HG03066 (cell line): ENCODE data around the gene SULT1A1.
"Not testable (repeated sequence)": the region's sequence is repeated elsewhere in the genome, so short reads cannot be mapped to it uniquely, and the experiment has no call there.

Experiments used
- ATAC-seq: cut with Tn5 transposase; IDR thresholded peaks from one replicate; pipeline ENCODE4 v1.9.1; 2021; ENCODE audit warnings: low read depth; ENCODE audit not compliant: unreplicated experiment

Gene SULT1A1

DNA sequence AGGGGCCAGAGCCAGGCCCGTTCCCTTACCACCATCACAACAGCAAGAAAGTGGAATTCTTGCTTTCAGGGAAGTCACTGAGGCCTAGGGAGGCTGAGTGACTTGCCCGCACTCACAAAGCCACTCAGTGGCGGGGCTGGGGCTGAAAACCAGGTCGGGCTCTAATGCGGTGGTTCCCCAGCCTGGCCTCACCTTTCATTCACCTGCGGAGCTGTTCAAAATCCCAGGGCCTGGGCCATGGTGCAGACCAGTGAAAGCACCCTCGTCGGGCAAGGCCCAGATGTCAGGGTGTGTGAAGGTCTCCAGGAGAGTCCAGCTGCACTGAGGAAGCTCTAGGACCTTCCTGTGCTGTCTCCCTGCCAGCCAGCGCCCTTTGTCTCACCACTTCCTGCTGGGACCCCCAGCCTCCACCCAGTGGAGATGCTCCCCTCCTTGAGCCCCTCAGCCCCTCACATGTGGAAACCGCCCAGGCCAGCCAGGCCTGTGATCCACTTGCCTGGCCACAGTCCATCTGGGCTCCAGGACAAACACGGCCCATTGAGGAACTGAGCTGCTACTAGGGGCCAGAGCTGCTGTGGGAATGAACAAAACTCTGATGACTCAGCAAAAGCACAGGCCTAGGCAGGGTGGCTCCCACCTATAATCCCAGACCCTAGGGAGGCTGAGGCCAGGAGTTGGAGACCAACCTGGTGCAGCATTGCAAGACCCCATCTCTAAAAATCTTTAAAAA lies 812 bp downstream of the SULT1A1 start:
- not testable (repeated sequence) for ATAC-seq

DNA sequence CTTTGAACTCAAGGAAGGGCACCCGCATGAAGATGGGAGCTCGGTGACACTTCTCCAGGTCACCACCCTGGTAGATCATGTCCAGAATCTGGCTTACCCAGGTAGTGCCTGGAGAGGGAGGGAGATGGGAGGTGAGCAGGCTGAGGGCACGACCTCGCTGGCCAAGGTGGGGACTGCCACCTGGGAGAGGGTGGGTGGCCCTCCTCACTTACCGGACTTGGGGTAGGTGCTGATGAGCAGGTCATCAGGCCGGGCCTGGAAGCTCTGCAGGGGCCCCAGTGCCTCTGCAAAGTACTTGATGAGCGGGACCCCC lies 1.4 kb downstream of the SULT1A1 start:
- ATAC-seq = not testable (repeated sequence)

- not testable (repeated sequence) for ATAC-seq
Observed at GRCh38 chr16:28607681-28608495, 2.0 kb downstream of the SULT1A1 start.

DNA sequence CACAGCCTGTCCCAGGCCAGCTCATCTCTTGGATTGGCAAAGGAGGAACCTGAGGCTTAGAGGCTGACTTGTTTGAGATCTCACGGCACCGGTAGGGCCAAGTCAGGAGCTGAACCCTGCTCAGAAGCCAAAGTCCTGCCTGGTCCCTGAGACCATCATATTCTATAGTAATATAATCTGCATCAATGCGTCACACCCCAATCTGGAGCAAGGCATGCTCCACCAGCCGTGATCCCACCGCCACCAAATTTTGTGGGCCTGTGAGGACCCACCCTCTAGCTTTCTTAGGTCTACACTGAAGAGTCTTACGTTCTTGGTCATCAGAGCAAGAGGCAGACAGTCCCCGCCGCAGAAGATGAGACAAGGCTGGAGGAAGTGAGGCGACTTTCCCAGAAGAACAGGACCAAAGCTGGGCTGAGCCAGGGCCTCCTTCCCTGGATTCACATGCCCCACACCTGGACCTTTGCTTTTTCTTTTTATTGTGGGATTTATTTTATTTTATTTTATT lies 2.7 kb downstream of the SULT1A1 start:
- ATAC-seq = no peak

DNA sequence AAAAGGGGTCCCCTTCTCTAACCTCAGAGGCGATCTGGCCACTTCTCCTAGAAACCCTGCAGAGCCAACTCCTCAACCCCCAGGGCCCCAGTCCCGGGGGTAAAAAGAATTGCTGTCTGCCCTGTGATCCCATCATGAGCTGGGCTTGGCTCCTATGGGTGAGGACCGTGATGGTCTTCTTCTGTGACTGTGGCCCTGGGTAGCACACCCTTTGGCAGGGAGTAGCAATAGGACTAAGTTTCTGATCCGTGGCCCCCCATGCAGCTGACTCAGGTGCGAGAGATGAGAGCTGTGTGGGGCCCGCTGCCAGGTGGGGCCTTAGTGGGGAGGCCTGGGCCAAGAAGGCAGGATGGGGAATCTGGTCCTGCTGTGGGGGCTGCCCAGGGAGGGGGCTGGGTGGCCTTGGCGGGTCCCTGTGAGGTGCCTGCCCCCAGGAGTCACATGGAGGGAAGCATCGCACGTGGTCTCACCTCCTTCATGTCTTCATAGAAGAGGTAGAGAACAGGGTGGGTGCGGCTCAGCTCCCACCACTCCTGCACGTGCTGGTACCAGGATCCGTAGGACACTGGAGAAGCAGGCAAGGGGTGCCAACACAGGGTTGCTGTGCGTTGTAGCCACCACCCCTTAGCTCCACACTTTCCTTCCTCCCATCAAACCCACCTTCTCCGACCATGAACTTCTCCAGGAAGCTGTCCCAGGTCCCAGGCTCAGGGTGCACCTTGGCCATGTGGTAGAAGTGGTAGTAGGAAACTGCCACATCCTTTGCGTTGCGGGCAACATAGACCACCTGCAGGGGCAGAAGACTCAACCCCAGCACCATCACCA lies 3.3 kb downstream of the SULT1A1 start:
- no peak for ATAC-seq

GRCh38 chr16:28604186-28604565 lies 5.7 kb downstream of the SULT1A1 start:
- no peak for ATAC-seq

DNA sequence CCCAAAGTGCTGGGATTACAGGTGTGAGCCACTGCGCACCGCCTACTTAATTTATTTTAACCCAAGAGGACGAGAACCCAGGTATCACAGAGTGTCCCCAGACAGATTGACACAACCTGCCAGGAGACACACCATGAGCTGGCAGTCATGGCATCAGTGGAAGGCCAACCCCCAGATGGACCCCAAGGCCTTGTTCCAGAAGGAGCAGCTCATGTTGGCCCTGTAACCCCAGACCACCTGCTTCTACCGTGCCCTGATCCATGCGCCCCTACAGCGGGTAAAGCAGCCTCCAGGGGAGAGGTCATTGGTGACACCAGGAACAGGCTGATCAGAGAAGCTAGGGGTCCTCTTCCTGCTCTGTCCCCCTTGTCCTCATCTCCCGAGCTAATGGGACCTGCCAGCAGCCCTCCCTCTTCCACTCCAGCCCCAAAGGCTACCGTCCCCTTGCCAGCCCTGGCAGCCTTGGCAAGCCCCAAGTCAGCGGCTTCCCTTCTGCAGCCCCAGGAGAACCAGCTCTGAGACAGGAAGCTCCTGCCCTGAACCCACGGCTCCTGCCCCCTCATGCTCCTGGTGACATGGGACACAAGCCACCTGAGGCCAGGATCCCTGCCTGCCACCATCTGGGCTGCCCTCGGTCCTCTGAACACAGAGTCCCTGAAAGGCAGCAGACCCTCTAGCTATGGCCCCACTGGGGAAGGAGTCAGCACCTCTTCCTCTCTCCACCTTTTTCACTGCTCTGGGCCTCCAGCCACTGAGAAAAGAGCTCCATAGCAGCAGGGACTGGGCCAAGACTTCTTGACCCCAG lies 6.3 kb downstream of the SULT1A1 start:
- ATAC-seq = no peak

GRCh38 chr16:28602529-28602928 lies 7.3 kb downstream of the SULT1A1 start:
- no peak for ATAC-seq

DNA sequence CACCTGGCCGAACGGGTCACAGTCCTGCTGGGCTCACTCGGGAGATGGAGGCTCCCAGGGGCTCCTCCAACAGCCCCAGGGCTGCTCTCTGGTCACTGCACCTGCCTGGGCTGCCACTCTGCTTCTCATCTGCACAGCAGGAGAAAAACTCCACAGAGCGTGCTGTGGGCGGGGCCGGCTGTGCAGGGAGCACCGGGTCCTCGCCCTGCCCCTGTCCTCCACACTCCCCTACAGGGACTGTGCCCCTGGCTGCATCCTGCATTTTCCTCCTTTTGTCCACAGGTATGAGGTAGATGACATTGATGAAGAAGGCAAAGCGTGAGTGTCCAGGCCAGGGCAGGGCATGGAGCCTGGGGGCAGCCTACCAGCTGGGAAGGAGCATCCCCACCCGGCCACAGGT lies 7.8 kb downstream of the SULT1A1 start:
- not testable (repeated sequence) for ATAC-seq

GRCh38 chr16:28601589-28601988 lies 8.3 kb downstream of the SULT1A1 start:
- ATAC-seq = not testable (repeated sequence)

- not testable (repeated sequence) for ATAC-seq
Observed at GRCh38 chr16:28600965-28601364, 8.9 kb downstream of the SULT1A1 start.

DNA sequence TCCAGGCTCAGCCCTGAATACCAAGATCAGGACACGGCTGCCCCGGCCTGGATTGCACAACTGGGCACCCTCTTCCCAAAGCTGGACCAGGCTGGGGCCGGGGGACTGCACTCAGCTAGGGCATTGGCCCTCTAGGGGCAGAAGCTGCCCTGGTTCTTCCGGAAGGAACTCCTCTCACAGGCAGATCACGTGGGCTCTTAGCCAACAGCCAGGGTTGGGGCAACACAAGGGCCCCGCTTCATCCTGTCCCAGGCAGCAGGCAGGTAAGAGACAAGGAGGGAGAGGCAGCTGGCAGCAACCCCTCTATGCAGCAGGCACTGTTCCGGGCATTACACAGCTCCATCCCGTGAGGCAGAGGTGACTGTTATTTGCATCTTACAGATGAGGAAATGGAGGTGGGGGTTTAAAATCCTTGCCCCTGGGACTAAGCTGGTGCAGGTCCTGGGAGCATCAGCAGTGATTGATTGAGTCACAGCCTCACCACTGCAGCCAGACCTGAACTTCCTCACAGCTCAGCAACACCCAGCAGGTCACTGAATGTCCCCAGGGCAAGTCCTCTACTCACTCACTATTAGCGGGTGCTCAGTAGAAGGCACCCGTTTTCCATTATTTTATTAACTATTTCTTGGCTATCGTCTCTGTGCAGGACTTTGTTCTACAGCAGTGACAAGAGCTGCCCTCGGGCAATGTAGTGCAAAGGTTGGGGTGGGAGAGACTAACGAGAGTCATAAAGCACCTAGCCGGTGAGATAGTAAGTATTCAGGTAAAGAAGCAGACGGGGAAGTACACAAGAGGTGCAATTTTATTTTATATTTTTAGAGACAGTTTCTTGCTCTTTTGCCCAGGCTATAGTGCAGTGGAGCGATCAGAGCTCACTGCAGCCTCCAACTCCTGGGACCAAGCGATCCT lies 10.2 kb downstream of the SULT1A1 start:
- not testable (repeated sequence) for ATAC-seq

DNA sequence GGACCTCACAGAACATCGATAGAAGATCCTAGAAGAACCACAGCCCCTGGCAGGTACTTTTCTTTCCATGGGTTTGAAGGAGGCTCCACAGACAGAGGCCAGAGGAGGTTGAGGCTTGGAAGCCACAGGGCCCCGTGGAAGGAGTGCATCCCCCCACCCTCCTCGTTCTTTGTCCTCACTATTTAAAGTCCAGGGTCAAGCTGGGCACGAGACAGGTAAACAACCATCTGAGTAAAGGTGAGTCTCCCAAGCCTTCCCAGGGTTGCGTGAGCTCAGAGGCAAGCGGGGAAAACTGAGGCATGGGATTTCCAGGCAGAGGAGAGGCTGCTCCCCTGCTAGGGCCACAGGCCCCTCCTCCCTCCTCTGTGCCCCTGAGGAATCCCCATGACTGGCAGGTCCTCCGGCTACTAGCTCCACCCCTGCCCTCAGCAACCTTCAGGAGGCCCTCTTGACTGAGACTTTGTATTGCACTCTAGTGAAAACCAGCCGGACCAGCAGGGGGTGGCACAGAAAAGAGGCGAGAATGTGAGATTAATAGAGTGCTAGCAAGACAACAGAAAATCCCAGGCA lies 12.1 kb downstream of the SULT1A1 start:
- no peak for ATAC-seq

DNA sequence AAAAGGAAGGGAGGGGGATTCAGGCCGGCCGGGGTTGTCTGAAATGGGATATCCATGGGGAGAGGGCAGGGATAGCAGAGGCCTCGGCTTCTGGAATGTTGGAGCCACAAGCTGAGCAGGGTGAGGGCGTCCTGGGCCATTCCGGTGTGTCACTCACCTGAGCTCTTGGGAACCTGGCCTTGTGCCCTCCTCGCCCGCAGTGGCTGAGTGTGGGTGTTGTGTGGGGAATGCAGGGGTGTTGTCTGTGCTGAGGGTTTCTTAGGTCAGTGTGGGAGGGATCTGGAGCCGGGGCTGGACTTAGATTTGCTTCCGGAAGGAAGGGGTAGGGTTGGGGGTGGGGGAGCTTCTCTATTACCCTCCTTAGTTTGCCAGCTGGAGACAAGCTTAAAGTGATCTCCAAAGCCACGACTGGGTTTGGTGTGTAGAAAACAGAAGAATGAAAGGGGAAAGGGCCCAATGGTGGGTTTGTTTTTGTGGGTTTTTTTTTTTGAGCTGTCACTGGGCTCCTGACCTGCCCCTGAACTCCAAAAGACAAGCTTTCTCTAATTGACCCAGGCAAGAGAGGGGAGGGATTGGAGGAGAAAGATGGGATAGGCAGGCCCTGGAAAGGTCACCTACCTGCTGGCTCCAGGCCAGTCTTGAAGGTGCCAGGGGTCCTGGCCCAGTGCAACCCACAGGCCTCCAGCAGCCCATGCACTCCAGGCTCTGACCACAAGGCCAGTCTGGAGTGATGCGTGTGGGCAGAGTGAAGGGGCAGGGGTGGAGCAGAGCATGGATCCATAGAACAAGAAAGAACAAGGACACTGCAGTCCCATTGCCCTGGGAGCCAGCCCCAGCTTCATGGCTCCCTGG lies 12.8 kb downstream of the SULT1A1 start, which contains the start of gene SULT1A2:
SULT1A2 (minus strand) TSS at position 211 of the 852 bp plus-strand sequence. CDS start 1,120 bp downstream, outside the sequence.
- ATAC-seq = no peak

GRCh38 chr16:28596115-28596630 lies 13.7 kb downstream of the SULT1A1 start:
- no peak for ATAC-seq

DNA sequence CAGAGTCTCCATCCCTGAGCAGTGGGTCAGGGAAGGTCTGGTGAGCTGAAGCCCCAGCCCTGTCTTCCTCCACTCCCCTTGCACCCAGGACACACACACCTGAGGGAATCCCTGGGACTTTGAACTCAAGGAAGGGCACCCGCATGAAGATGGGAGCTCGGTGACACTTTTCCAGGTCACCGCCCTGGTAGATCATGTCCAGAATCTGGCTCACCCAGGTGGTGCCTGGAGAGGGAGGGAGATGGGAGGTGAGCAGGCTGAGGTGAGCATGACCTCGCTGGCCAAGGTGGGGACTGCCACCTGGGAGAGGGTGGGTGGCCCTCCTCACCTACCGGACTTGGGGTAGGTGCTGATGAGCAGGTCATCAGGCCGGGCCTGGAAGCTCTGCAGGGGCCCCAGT lies 14.4 kb downstream of the SULT1A1 start:
- ATAC-seq = not testable (repeated sequence)

DNA sequence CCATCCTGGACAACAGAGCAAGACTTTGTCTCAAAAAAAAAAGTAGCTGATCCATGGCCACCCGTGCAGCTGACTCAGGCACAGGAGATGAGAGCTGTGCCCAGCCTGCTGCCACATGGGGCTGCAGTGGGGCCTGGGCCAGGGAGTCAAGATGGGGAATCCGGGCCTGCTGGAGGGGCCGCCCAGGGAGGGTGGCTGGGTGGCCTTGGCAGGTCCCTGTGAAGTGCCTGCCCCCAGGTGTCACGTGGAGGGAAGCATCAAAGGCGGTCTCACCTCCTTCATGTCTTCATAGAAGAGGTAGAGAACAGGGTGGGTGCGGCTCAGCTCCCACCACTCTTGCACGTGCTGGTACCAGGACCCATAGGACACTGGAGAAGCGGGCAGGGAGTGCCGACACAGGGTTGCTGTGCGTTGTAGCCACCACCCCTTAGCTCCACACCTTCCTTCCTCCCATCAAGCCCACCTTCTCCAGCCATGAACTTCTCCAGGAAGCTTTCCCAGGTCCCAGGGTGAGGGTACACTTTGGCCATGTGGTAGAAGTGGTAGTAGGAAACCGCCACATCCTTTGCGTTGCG lies 16.8 kb downstream of the SULT1A1 start:
- ATAC-seq = no peak
